GM23338 (cell line): Measurements from ENCODE around the gene PIK3CB. TPM values are rescaled to one million over a fixed set of nuclear protein-coding genes. Genes with fewer than 3 reads are reported as not detected.

ENCODE experiments used
- ATAC-seq: fragments of 200-7000 bp; cut with Tn5 transposase; 3 replicates; pipeline ENCODE4 v1.9.1; 2020
- DNase-seq: peaks from one replicate; pipeline ENCODE4 v3.0.0-alpha.2; 2015; ENCODE audit warnings: low spot score
- H2AFZ ChIP-seq: fragments of 200-600 bp; sonication (generic); 2 replicates; pipeline ENCODE4 v1.8.0; 2016; ENCODE audit warnings: antibody characterized with exemption, mild to moderate bottlenecking, moderate library complexity
- H3F3A ChIP-seq: fragments of 200-600 bp; sonication (generic); replicated peaks from 2 replicates; pipeline ENCODE4 v1.8.0; 2017; ENCODE audit warnings: antibody characterized with exemption, mixed run types, low read depth
- H3K27ac ChIP-seq: fragments of 200-600 bp; sonication (generic); 2 replicates; pipeline ENCODE4 v1.6.1; 2016; ENCODE audit warnings: low read depth
- H3K27me3 ChIP-seq: fragments of 200-600 bp; sonication (generic); 2 replicates; pipeline ENCODE4 v1.8.0; 2016; ENCODE audit warnings: mild to moderate bottlenecking, mixed run types, moderate library complexity; ENCODE audit not compliant: insufficient read depth
- H3K36me3 ChIP-seq: fragments of 200-600 bp; sonication (generic); 2 replicates; pipeline ENCODE4 v1.8.0; 2016; ENCODE audit warnings: mild to moderate bottlenecking; ENCODE audit not compliant: insufficient read depth
- H3K4me1 ChIP-seq: fragments of 200-600 bp; sonication (generic); 2 replicates; pipeline ENCODE4 v1.8.0; 2016; ENCODE audit warnings: mild to moderate bottlenecking, moderate library complexity; ENCODE audit not compliant: insufficient read depth
- H3K4me2 ChIP-seq: fragments of 200-600 bp; sonication (generic); 2 replicates; pipeline ENCODE4 v1.7.1; 2017; ENCODE audit warnings: mixed run types
- H3K4me3 ChIP-seq: fragments of 200-600 bp; sonication (generic); 2 replicates; pipeline ENCODE4 v1.6.1; 2016; ENCODE audit warnings: mixed run types
- H3K79me2 ChIP-seq: fragments of 200-600 bp; sonication (generic); replicated peaks from 2 replicates; pipeline ENCODE4 v1.8.0; 2017; ENCODE audit warnings: mild to moderate bottlenecking; ENCODE audit not compliant: insufficient read depth
- H3K9me2 ChIP-seq: fragments of 200-600 bp; sonication (generic); 2 replicates; pipeline ENCODE4 v1.8.0; 2017; ENCODE audit not compliant: insufficient read depth
- H4K20me1 ChIP-seq: fragments of 200-600 bp; sonication (generic); replicated peaks from 2 replicates; pipeline ENCODE4 v1.8.0; 2017; ENCODE audit warnings: mild to moderate bottlenecking; ENCODE audit not compliant: insufficient read depth
- H3K27ac Mint-ChIP-seq: 2 replicates; pipeline ENCODE4 v1.8.0; 2020; ENCODE audit warnings: inconsistent platforms, mild to moderate bottlenecking, moderate library complexity, mixed read lengths
- H3K27me3 Mint-ChIP-seq: 3 replicates; pipeline ENCODE4 v1.8.0; 2022; ENCODE audit warnings: low read depth, mild to moderate bottlenecking, moderate library complexity, mixed read lengths, inconsistent platforms; ENCODE audit not compliant: insufficient read depth, poor library complexity
- H3K36me3 Mint-ChIP-seq: 3 replicates; pipeline ENCODE4 v1.8.0; 2021; ENCODE audit warnings: low read depth, mild to moderate bottlenecking, inconsistent platforms, moderate library complexity, mixed read lengths
- H3K4me1 Mint-ChIP-seq: 3 replicates; pipeline ENCODE4 v1.8.0; 2020; ENCODE audit warnings: mild to moderate bottlenecking, inconsistent platforms, mixed read lengths
- H3K4me3 Mint-ChIP-seq: 3 replicates; pipeline ENCODE4 v1.8.0; 2021; ENCODE audit warnings: moderate library complexity, mild to moderate bottlenecking, inconsistent platforms, mixed read lengths
- H3K9me3 Mint-ChIP-seq: 3 replicates; pipeline ENCODE4 v1.8.0; 2020; ENCODE audit warnings: moderate library complexity, mild to moderate bottlenecking, inconsistent platforms, mixed read lengths
- CREB1 ChIP-seq: fragments of 250-450 bp; sonication (Bioruptor Pico); IDR thresholded peaks from 2 replicates; pipeline ENCODE4 v1.5.0; 2020; ENCODE audit warnings: low read depth, mild to moderate bottlenecking, moderate library complexity
- CTCF ChIP-seq, 2 experiments: fragments of 200-600 bp in 1 of 2; sonication (generic) in 1 of 2; conservative IDR thresholded peaks; 2 replicates each; pipeline versions ENCODE4 v1.5.1 to v1.6.1; 2016 to 2017; ENCODE audit warnings: antibody characterized with exemption in 2 of 2, low read depth in 2 of 2, mild to moderate bottlenecking in 2 of 2, moderate library complexity in 1 of 2
- ETS1 ChIP-seq: IDR thresholded peaks from 2 replicates; pipeline ENCODE4 v1.6.1; 2016; ENCODE audit warnings: antibody characterized with exemption
- EZH2 ChIP-seq: fragments of 200-600 bp; sonication (generic); IDR thresholded peaks from one replicate; pipeline ENCODE4 v1.8.0; 2017; ENCODE audit warnings: antibody characterized with exemption, mild to moderate bottlenecking, low read depth; ENCODE audit not compliant: unreplicated experiment
- EZH2phosphoT487 ChIP-seq: fragments of 200-600 bp; sonication (generic); IDR thresholded peaks from one replicate; pipeline ENCODE4 v1.8.1; 2018; ENCODE audit warnings: antibody characterized with exemption; ENCODE audit not compliant: unreplicated experiment
- JUNB ChIP-seq: IDR thresholded peaks from one replicate; pipeline ENCODE4 v1.6.1; 2016; ENCODE audit warnings: antibody characterized with exemption; ENCODE audit not compliant: unreplicated experiment
- NANOG ChIP-seq: IDR thresholded peaks from 2 replicates; pipeline ENCODE4 v1.6.1; 2016; ENCODE audit warnings: antibody characterized with exemption, borderline replicate concordance
- POLR2AphosphoS5 ChIP-seq: IDR thresholded peaks from 2 replicates; pipeline ENCODE4 v1.6.1; 2016; ENCODE audit warnings: antibody characterized with exemption, low read depth
- ZNF114 ChIP-seq: fragments of 250-450 bp; sonication (Bioruptor Pico); IDR thresholded peaks from 2 replicates; pipeline ENCODE4 v1.5.0; 2020; ENCODE audit warnings: mild to moderate bottlenecking, moderate library complexity
- polyA plus RNA-seq: library from polyadenylated mRNA; unstranded; fragments of >200 nt; fragmentation: Nextera tagmentation; extraction: Ambion mirVana; gene quantifications from 2 replicates; pipeline ENCODE4 v1.2.1, GENCODE V29; 2016
- total RNA-seq: library from RNA; depleted of rRNA; stranded (reverse); fragments of >200 nt; shearing (Covaris generic); gene quantifications from 2 replicates; pipeline ENCODE4 v1.2.3, GENCODE V29; 2014
- TF ChIP-seq, protein P1 (sequence below): fragments of 250-450 bp; sonication (Bioruptor Pico); IDR thresholded peaks from 2 replicates; pipeline ENCODE4 v1.5.0; 2020; ENCODE audit warnings: mild to moderate bottlenecking, moderate library complexity
- TF ChIP-seq, protein P2 (sequence below): IDR thresholded peaks from one replicate; pipeline ENCODE4 v1.6.1; 2018; ENCODE audit warnings: antibody characterized with exemption; ENCODE audit not compliant: unreplicated experiment

The PIK3CB gene
- total and polyA plus RNA-seq, 2 experiments from 2014 or later: 13.3 to 32.4 TPM

- DNase-seq (no peak), ATAC-seq (no peak)
- Histone ChIP-seq H3K27me3 (no peaks in the 10 kb centered on the region), H4K20me1 (peaks cover 5% of the 10 kb centered on the region), H3K36me3 (no peaks in the 10 kb centered on the region), H3K79me2 (peaks cover 95% of the 10 kb centered on the region), H3K9me2 (no peaks in the 10 kb centered on the region), H3K4me3 (no peak overlapping the region), H3F3A (no peaks in the 10 kb centered on the region), H3K27ac (peak overlapping the region; percentile 66; the same call in 1 of the 2 replicates), H3K4me2 (no peak overlapping the region), H2AFZ (no peak overlapping the region), H3K4me1 (no peaks in the 10 kb centered on the region)
- Mint-ChIP-seq H3K9me3 (no peaks in the 10 kb centered on the region), H3K4me3 (no peak overlapping the region), H3K4me1 (no peaks in the 10 kb centered on the region; the same call in 2 of the 3 replicates), H3K36me3 (peaks cover 10% of the 10 kb centered on the region), H3K27me3 (peaks cover 5% of the 10 kb centered on the region), H3K27ac (peak overlapping the region; percentile 37)
- TF ChIP-seq, protein P1, sequence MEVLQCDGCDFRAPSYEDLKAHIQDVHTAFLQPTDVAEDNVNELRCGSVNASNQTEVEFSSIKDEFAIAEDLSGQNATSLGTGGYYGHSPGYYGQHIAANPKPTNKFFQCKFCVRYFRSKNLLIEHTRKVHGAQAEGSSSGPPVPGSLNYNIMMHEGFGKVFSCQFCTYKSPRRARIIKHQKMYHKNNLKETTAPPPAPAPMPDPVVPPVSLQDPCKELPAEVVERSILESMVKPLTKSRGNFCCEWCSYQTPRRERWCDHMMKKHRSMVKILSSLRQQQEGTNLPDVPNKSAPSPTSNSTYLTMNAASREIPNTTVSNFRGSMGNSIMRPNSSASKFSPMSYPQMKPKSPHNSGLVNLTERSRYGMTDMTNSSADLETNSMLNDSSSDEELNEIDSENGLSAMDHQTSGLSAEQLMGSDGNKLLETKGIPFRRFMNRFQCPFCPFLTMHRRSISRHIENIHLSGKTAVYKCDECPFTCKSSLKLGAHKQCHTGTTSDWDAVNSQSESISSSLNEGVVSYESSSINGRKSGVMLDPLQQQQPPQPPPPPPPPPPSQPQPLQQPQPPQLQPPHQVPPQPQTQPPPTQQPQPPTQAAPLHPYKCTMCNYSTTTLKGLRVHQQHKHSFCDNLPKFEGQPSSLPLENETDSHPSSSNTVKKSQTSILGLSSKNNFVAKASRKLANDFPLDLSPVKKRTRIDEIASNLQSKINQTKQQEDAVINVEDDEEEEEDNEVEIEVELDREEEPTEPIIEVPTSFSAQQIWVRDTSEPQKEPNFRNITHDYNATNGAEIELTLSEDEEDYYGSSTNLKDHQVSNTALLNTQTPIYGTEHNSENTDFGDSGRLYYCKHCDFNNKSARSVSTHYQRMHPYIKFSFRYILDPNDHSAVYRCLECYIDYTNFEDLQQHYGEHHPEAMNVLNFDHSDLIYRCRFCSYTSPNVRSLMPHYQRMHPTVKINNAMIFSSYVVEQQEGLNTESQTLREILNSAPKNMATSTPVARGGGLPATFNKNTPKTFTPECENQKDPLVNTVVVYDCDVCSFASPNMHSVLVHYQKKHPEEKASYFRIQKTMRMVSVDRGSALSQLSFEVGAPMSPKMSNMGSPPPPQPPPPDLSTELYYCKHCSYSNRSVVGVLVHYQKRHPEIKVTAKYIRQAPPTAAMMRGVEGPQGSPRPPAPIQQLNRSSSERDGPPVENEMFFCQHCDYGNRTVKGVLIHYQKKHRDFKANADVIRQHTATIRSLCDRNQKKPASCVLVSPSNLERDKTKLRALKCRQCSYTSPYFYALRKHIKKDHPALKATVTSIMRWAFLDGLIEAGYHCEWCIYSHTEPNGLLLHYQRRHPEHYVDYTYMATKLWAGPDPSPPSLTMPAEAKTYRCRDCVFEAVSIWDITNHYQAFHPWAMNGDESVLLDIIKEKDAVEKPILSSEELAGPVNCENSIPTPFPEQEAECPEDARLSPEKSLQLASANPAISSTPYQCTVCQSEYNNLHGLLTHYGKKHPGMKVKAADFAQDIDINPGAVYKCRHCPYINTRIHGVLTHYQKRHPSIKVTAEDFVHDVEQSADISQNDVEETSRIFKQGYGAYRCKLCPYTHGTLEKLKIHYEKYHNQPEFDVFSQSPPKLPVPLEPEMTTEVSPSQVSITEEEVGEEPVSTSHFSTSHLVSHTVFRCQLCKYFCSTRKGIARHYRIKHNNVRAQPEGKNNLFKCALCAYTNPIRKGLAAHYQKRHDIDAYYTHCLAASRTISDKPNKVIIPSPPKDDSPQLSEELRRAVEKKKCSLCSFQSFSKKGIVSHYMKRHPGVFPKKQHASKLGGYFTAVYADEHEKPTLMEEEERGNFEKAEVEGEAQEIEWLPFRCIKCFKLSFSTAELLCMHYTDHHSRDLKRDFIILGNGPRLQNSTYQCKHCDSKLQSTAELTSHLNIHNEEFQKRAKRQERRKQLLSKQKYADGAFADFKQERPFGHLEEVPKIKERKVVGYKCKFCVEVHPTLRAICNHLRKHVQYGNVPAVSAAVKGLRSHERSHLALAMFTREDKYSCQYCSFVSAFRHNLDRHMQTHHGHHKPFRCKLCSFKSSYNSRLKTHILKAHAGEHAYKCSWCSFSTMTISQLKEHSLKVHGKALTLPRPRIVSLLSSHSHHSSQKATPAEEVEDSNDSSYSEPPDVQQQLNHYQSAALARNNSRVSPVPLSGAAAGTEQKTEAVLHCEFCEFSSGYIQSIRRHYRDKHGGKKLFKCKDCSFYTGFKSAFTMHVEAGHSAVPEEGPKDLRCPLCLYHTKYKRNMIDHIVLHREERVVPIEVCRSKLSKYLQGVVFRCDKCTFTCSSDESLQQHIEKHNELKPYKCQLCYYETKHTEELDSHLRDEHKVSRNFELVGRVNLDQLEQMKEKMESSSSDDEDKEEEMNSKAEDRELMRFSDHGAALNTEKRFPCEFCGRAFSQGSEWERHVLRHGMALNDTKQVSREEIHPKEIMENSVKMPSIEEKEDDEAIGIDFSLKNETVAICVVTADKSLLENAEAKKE (CRISPR knock-in tag): no peak
- no peak for TF ChIP-seq JUNB
- TF ChIP-seq CREB1 (CRISPR knock-in tag): no peak
- no peak for TF ChIP-seq ZNF114
- TF ChIP-seq ETS1: no peak
- TF ChIP-seq EZH2phosphoT487: no peak
- no peak for TF ChIP-seq POLR2AphosphoS5
- TF ChIP-seq EZH2: no peak
- TF ChIP-seq CTCF (conservative IDR thresholded peaks at IDR 0.05; ENCODE audit: low read depth in 2 of 2): no peak
- no peak for TF ChIP-seq NANOG
- TF ChIP-seq, protein P2, sequence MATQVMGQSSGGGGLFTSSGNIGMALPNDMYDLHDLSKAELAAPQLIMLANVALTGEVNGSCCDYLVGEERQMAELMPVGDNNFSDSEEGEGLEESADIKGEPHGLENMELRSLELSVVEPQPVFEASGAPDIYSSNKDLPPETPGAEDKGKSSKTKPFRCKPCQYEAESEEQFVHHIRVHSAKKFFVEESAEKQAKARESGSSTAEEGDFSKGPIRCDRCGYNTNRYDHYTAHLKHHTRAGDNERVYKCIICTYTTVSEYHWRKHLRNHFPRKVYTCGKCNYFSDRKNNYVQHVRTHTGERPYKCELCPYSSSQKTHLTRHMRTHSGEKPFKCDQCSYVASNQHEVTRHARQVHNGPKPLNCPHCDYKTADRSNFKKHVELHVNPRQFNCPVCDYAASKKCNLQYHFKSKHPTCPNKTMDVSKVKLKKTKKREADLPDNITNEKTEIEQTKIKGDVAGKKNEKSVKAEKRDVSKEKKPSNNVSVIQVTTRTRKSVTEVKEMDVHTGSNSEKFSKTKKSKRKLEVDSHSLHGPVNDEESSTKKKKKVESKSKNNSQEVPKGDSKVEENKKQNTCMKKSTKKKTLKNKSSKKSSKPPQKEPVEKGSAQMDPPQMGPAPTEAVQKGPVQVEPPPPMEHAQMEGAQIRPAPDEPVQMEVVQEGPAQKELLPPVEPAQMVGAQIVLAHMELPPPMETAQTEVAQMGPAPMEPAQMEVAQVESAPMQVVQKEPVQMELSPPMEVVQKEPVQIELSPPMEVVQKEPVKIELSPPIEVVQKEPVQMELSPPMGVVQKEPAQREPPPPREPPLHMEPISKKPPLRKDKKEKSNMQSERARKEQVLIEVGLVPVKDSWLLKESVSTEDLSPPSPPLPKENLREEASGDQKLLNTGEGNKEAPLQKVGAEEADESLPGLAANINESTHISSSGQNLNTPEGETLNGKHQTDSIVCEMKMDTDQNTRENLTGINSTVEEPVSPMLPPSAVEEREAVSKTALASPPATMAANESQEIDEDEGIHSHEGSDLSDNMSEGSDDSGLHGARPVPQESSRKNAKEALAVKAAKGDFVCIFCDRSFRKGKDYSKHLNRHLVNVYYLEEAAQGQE: no peak
Observed at GRCh38 chr3:138818185-138818860, 16.4 kb downstream of the PIK3CB start.
